ENCODE results near the gene BAMBI. TPM values are rescaled to one million over a fixed set of nuclear protein-coding genes. Genes with fewer than 3 reads are reported as not detected.

Gene BAMBI
- total RNA-seq, 1 experiment from 2014 or later = 165 TPM

DNA sequence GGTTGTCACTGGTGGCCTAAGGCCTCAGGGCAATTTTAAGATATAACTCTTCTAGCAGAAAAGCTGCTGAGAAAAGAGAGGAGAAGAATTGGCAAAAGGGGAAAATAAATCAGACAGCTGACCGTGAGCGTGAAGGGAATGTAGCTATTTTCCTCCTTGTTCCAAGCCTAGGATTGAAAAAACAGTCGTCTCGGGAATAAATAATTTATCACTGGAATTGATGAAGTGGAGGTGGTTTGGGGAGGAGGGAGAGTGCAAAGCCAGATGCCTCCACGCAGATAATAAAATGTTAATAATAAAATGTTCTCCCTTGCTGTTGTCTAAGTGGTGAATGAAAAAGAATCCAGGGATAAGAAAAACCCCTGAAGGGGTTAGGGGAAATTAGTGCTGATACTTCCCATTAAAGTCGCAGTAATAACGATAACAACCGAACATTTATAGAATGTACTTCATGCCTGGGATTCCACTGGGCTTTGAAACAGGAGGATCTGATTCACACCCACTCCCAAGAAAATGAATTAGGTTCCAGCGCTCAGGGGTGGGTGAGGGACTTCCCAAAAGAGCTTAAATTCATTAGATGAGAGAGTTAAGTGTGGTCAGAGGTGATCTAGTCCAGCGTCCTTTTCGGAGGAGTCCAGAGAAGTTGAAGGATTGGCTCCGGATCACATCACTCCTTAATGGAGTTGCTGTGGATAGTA, 27.3 kb downstream of the BAMBI start:
- Histone ChIP-seq H3K36me3 (ENCODE audit: control insufficient read depth, insufficient read depth, low read length) (peaks cover 1% of the 10 kb centered on the region; the same call in 1 of the 2 replicates), H3K9me3 (no peaks in the 10 kb centered on the region), H3K4me1 (no peaks in the 10 kb centered on the region), H3K4me3 (ENCODE audit: low read depth, low read length) (no peak overlapping the region), H3K27me3 (replicated peaks; ENCODE audit: control insufficient read depth, insufficient read depth, low read length) (no peaks in the 10 kb centered on the region)
- BruUV-seq (replicated peaks) = no TSS peak
- no peak for DNase-seq
- CTCF ChIA-PET = no interaction called here
- Mint-ChIP-seq H3K36me3 (ENCODE audit: insufficient read depth, unreplicated experiment) (no peaks in the 10 kb centered on the region), H3K4me1 (ENCODE audit: low read depth, unreplicated experiment) (peaks cover 10% of the 10 kb centered on the region), H3K27ac (ENCODE audit: unreplicated experiment) (no peak overlapping the region), H3K4me3 (ENCODE audit: unreplicated experiment) (no peak overlapping the region), H3K27me3 (ENCODE audit: insufficient read depth, unreplicated experiment) (no peaks in the 10 kb centered on the region), H3K9me3 (ENCODE audit: unreplicated experiment) (peaks cover 2% of the 10 kb centered on the region)
- intact Hi-C loops (cut with micrococcal nuclease; ENCODE audit: unreplicated experiment) = no loop called here
- POLR2A ChIA-PET = no interaction called here
- no peak for TF ChIP-seq CTCF (IDR thresholded peaks at IDR 0.05; ENCODE audit: insufficient read depth in 1 of 2, low read depth in 1 of 2, low read length in 1 of 2, severe bottlenecking in 1 of 2, unreplicated experiment in 1 of 2)

DNA sequence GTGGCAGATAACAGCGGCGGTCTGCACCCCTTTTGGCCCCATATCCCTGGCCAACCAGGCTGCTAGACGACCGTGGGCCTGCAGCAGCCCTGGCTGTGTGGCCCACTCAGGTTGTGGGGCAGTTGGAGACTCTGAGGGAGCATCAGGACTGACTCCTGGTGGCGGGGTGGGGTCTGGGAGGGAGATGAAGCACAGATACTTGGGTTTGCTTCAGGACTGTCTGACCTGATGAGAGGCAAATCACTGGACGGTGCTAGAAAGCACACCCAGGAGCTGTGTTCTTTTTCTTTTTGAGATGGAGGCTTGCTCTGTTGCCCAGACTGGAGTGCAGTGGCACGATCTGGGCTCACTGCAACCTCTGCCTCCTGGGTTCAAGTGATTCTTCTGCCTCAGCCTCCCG, 28.2 kb downstream of the BAMBI start:
- H3K4me3 ChIP-seq (ENCODE audit: low read depth, low read length) = no peak overlapping the region
- intact Hi-C loops (cut with micrococcal nuclease; ENCODE audit: unreplicated experiment) = no loop called here
- Mint-ChIP-seq H3K4me3 (ENCODE audit: unreplicated experiment) (no peak overlapping the region), H3K36me3 (ENCODE audit: insufficient read depth, unreplicated experiment) (no peaks in the 10 kb centered on the region), H3K4me1 (ENCODE audit: low read depth, unreplicated experiment) (peaks cover 10% of the 10 kb centered on the region), H3K27ac (ENCODE audit: unreplicated experiment) (no peak overlapping the region), H3K9me3 (ENCODE audit: unreplicated experiment) (no peaks in the 10 kb centered on the region), H3K27me3 (ENCODE audit: insufficient read depth, unreplicated experiment) (no peaks in the 10 kb centered on the region)
- no peak for TF ChIP-seq CTCF (IDR thresholded peaks at IDR 0.05; ENCODE audit: insufficient read depth in 1 of 2, low read depth in 1 of 2, low read length in 1 of 2, severe bottlenecking in 1 of 2, unreplicated experiment in 1 of 2)
- H3K9me3 ChIP-seq = no peaks in the 10 kb centered on the region
- no peaks in the 10 kb centered on the region for H3K4me1 ChIP-seq
- ChIA-PET POLR2A (no interaction called here), CTCF (no interaction called here)
- BruUV-seq (replicated peaks) = no TSS peak
- DNase-seq = no peak
- H3K27me3 ChIP-seq (replicated peaks; ENCODE audit: control insufficient read depth, insufficient read depth, low read length) = no peaks in the 10 kb centered on the region
- peaks cover 1% of the 10 kb centered on the region; the same call in 1 of the 2 replicates for H3K36me3 ChIP-seq (ENCODE audit: control insufficient read depth, insufficient read depth, low read length)

DNA sequence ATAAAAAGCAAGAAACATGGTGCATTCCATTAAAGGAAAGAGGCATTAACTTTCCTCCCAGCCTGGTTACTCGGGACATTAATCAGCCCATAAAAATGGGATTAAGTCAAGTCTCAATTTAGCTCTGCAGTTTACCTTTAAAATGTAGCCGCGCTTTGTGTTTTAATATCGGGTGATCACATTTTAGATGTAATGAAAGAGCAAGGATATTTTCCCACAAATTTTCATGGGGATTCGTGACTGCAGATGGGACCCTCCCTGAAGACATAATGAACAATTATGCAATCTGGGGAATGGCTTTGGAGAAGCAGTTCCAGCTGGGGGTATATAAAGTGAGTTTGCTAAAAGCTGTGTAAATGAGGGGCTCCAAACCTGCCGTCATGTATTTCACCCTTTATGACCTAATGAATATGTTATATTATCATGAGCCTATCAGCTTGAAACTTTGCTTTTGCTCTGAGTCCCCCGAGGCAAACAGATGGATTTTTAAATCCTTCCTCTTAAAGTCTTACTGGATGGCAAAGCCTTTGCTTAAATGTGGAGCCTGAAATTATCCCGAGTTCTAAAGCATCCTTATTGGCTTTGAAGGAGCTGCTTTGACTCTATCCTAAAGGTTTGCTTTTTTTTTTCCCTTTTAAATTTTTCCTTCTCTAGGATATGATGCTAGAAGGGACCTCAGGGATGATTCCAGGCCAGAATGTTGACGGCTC, 31.8 kb downstream of the BAMBI start:
- intact Hi-C loops (cut with micrococcal nuclease; ENCODE audit: unreplicated experiment) = no loop called here
- CTCF ChIA-PET = interaction anchor here (1.0 kb wide), 1 partner anchor 15 kb away, joined by 4 read pairs; no protein-coding TSS in a partner anchor

More for the DNA sequence above, 31.8 kb downstream of the BAMBI start:
- DNase-seq = no peak
- Histone ChIP-seq H3K9me3 (no peaks in the 10 kb centered on the region), H3K4me3 (ENCODE audit: low read depth, low read length) (no peak overlapping the region), H3K4me1 (no peaks in the 10 kb centered on the region), H3K27me3 (replicated peaks; ENCODE audit: control insufficient read depth, insufficient read depth, low read length) (no peaks in the 10 kb centered on the region), H3K36me3 (ENCODE audit: control insufficient read depth, insufficient read depth, low read length) (no peaks in the 10 kb centered on the region)
- no peak for TF ChIP-seq CTCF (IDR thresholded peaks at IDR 0.05; ENCODE audit: insufficient read depth in 1 of 2, low read depth in 1 of 2, low read length in 1 of 2, severe bottlenecking in 1 of 2, unreplicated experiment in 1 of 2)
- Mint-ChIP-seq H3K4me1 (ENCODE audit: low read depth, unreplicated experiment) (peaks cover 9% of the 10 kb centered on the region), H3K4me3 (ENCODE audit: unreplicated experiment) (no peak overlapping the region), H3K9me3 (ENCODE audit: unreplicated experiment) (no peaks in the 10 kb centered on the region), H3K27ac (ENCODE audit: unreplicated experiment) (no peak overlapping the region), H3K27me3 (ENCODE audit: insufficient read depth, unreplicated experiment) (no peaks in the 10 kb centered on the region), H3K36me3 (ENCODE audit: insufficient read depth, unreplicated experiment) (no peaks in the 10 kb centered on the region)
- POLR2A ChIA-PET = interaction anchor here (0.6 kb wide), 1 partner anchor 680 kb away, joined by 3 read pairs; no protein-coding TSS in a partner anchor
- BruUV-seq (replicated peaks) = no TSS peak
